NCI-H2029 treated with DMSO at 0.1 percent for 48 hours (cell line): ENCODE data around the gene TRABD2B.

ENCODE experiments used
- DNase-seq: peaks from one replicate; lab custom pipeline; 2025; lab: John Stamatoyannopoulos, UW

The TRABD2B gene

GRCh38 chr1:47796626-47797025, 200.6 kb downstream of the TRABD2B start:
- DNase-seq, result no peak

GRCh38 chr1:47795102-47795501, 202.1 kb downstream of the TRABD2B start:
- no peak for DNase-seq

- DNase-seq, result no peak
Measured at GRCh38 chr1:47794530-47794929, 202.7 kb downstream of the TRABD2B start.

- DNase-seq, result no peak
Measured at GRCh38 chr1:47794081-47794480, 203.1 kb downstream of the TRABD2B start.

- peak; percentile 70 for DNase-seq
Measured at GRCh38 chr1:47793563-47793962, 203.6 kb downstream of the TRABD2B start.

- DNase-seq, result no peak
Measured at GRCh38 chr1:47792779-47793178, 204.4 kb downstream of the TRABD2B start.

GRCh38 chr1:47791879-47792608, 205.1 kb downstream of the TRABD2B start:
- peak; percentile 83 for DNase-seq

- DNase-seq, result no peak
Measured at GRCh38 chr1:47788761-47789160, 208.4 kb downstream of the TRABD2B start.

GRCh38 chr1:47787560-47787959, 209.6 kb downstream of the TRABD2B start:
- no peak for DNase-seq

GRCh38 chr1:47786316-47786715, 210.9 kb downstream of the TRABD2B start:
- DNase-seq, result no peak

- no peak for DNase-seq
Measured at GRCh38 chr1:47785561-47786271, 211.5 kb downstream of the TRABD2B start.

GRCh38 chr1:47785118-47785517, 212.1 kb downstream of the TRABD2B start:
- DNase-seq, result no peak

GRCh38 chr1:47784497-47784822, 212.7 kb downstream of the TRABD2B start:
- no peak for DNase-seq

GRCh38 chr1:47783638-47784496, 213.3 kb downstream of the TRABD2B start:
- no peak for DNase-seq

GRCh38 chr1:47782414-47783166, 214.6 kb downstream of the TRABD2B start:
- DNase-seq, result no peak

- peak; percentile 45 for DNase-seq
Measured at GRCh38 chr1:47781171-47781959, 215.8 kb downstream of the TRABD2B start.

GRCh38 chr1:47780469-47780995, 216.7 kb downstream of the TRABD2B start:
- no peak for DNase-seq

GRCh38 chr1:47779613-47780012, 217.6 kb downstream of the TRABD2B start:
- DNase-seq, result no peak

- no peak for DNase-seq
Measured at GRCh38 chr1:47778280-47778679, 218.9 kb downstream of the TRABD2B start.

GRCh38 chr1:47777322-47777721, 219.9 kb downstream of the TRABD2B start:
- DNase-seq, result no peak

- DNase-seq, result peak; percentile 86
Measured at GRCh38 chr1:47776667-47777131, 220.5 kb downstream of the TRABD2B start.
